Left renal cortex interstitium (tissue), 4 donors: Measurements from ENCODE around the gene RHOBTB3. TPM values are rescaled to one million over a fixed set of nuclear protein-coding genes. Genes with fewer than 3 reads are reported as not detected.

ENCODE experiments used
- DNase-seq, 4 donors: peaks; one replicate each; pipeline ENCODE4 v3.0.0-alpha.2; 2013; ENCODE audit warnings: low read depth in 4 of 4, low spot score in 2 of 4, missing footprints in 1 of 4
- polyA plus RNA-seq, 4 donors: library from polyadenylated mRNA; unstranded; fragments of 120-200 nt; gene quantifications; one replicate each; pipeline ENCODE4 v1.2.1, GENCODE V29; 2013; ENCODE audit not compliant: insufficient read length in 4 of 4

Gene RHOBTB3
- polyA plus RNA-seq, 4 donors: 68.0 to 80.5 (median 70.6) TPM

- DNase-seq: no peak
These were observed 980 bp upstream of the RHOBTB3 start for GRCh38 chr5:95730011-95730700.

GRCh38 chr5:95731571-95732554, 727 bp downstream of the RHOBTB3 start:
- DNase-seq: peak in 2 of 4 donors; percentile 44 to 63

- DNase-seq: no peak
These were observed 2.0 kb downstream of the RHOBTB3 start for GRCh38 chr5:95733107-95733665.

- DNase-seq: no peak
These were observed 3.1 kb downstream of the RHOBTB3 start for GRCh38 chr5:95734187-95734586.

GRCh38 chr5:95734906-95735305, 3.8 kb downstream of the RHOBTB3 start:
- no peak for DNase-seq

GRCh38 chr5:95735406-95735805, 4.3 kb downstream of the RHOBTB3 start:
- no peak for DNase-seq

- DNase-seq: no peak
These were observed 6.9 kb downstream of the RHOBTB3 start for GRCh38 chr5:95738072-95738471.

GRCh38 chr5:95738834-95739233, 7.7 kb downstream of the RHOBTB3 start:
- DNase-seq: no peak

- no peak for DNase-seq
These were observed 8.7 kb downstream of the RHOBTB3 start for GRCh38 chr5:95739857-95740256.

- DNase-seq: no peak
These were observed 10.3 kb downstream of the RHOBTB3 start for GRCh38 chr5:95741458-95741857.

- DNase-seq: no peak
These were observed 12.1 kb downstream of the RHOBTB3 start for GRCh38 chr5:95743232-95743631.

GRCh38 chr5:95743877-95744276, 12.7 kb downstream of the RHOBTB3 start:
- DNase-seq: no peak

- no peak for DNase-seq
These were observed 15.1 kb downstream of the RHOBTB3 start for GRCh38 chr5:95746194-95746593.

- no peak for DNase-seq
These were observed 15.9 kb downstream of the RHOBTB3 start for GRCh38 chr5:95746722-95747679.

GRCh38 chr5:95748133-95748532, 17.0 kb downstream of the RHOBTB3 start:
- DNase-seq: no peak

- no peak for DNase-seq
These were observed 23.4 kb downstream of the RHOBTB3 start for GRCh38 chr5:95754545-95754944.

GRCh38 chr5:95759005-95759404, 27.9 kb downstream of the RHOBTB3 start:
- DNase-seq: no peak

- no peak for DNase-seq
These were observed 28.5 kb downstream of the RHOBTB3 start for GRCh38 chr5:95759634-95760033.

GRCh38 chr5:95760273-95761191, 29.4 kb downstream of the RHOBTB3 start:
- DNase-seq: no peak
